Measurements from ENCODE around the gene PPP4R1.

GRCh38 chr18:9508446-9509025 is 105.8 kb downstream of the PPP4R1 start:
- TF ChIP-seq, protein P1, sequence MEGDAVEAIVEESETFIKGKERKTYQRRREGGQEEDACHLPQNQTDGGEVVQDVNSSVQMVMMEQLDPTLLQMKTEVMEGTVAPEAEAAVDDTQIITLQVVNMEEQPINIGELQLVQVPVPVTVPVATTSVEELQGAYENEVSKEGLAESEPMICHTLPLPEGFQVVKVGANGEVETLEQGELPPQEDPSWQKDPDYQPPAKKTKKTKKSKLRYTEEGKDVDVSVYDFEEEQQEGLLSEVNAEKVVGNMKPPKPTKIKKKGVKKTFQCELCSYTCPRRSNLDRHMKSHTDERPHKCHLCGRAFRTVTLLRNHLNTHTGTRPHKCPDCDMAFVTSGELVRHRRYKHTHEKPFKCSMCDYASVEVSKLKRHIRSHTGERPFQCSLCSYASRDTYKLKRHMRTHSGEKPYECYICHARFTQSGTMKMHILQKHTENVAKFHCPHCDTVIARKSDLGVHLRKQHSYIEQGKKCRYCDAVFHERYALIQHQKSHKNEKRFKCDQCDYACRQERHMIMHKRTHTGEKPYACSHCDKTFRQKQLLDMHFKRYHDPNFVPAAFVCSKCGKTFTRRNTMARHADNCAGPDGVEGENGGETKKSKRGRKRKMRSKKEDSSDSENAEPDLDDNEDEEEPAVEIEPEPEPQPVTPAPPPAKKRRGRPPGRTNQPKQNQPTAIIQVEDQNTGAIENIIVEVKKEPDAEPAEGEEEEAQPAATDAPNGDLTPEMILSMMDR (IDR thresholded peaks at IDR 0.05 in 8 of 11, conservative IDR thresholded peaks at IDR 0.05 in 3 of 11): no peak
- TF ChIP-seq POLR2A (IDR thresholded peaks at IDR 0.05): no peak

Measured in spleen (tissue), 7 donors.